Coronary artery (tissue), 2 donors: Measurements from ENCODE around the gene NRCAM.

Source experiments
- DNase-seq: peaks from one replicate; pipeline ENCODE4 v3.0.0-alpha.2; 2017; ENCODE audit warnings: low spot score
- H3K27ac ChIP-seq, 2 donors: fragments of 200-600 bp; sonication (generic); one replicate each; pipeline ENCODE4 v1.5.1; 2016 to 2019
- H3K4me3 ChIP-seq: fragments of 200-600 bp; sonication (generic); 2 replicates; pipeline ENCODE4 v1.5.1; 2016; ENCODE audit warnings: mild to moderate bottlenecking, moderate library complexity
- CTCF ChIP-seq: fragments of 200-600 bp; sonication (generic); IDR thresholded peaks from one replicate; pipeline ENCODE4 v1.5.1; 2019; ENCODE audit warnings: antibody characterized with exemption

Gene NRCAM

DNA sequence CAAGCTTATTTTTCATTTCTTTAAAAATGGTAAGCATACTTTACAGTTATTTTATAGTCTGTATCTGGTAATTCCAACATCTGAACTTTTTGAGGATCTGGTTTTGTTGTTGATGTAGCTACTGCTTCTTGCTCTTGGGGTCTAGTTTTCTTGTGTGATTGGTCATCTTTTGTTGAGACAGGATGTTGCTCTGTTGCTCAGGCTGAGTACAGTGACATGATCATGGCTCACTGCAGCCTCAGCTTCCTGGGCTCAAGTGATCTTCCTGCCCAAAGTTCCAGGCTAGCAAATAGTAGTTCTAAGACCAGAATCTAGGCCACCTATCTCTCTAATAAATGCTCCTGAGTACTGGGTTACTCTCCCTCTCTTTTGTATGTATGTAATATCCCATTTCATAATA is 75.7 kb downstream of the NRCAM start:
- Histone ChIP-seq H3K4me3 (no peak overlapping the region), H3K27ac (no peak overlapping the region)
- no peak for TF ChIP-seq CTCF
- DNase-seq = no peak

- TF ChIP-seq CTCF = no peak
- Histone ChIP-seq H3K27ac (no peak overlapping the region), H3K4me3 (no peak overlapping the region)
- DNase-seq = no peak
These were observed 80.0 kb downstream of the NRCAM start for GRCh38 chr7:108376206-108376605.

DNA sequence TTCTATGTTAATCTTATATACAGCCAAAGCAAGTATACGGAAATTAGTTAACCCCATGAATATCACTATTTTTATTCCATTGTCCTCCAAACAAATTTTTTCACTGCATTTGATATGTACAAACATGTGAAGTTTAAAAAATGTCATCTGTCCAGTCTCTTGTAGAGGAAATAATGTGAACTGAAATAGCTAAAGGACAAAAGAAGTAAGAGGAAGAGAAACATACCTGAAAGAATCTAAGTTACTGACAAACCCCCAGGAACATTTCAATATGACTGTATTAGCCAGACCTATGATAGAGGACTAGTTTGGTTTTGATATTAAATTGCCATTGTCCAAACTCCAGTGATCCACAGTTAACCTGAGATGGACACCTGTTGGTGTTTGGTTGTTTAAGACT is 80.6 kb downstream of the NRCAM start:
- no peak for DNase-seq
- Histone ChIP-seq H3K27ac (no peak overlapping the region), H3K4me3 (no peak overlapping the region)
- no peak for TF ChIP-seq CTCF

- H3K27ac ChIP-seq = no peak overlapping the region
- TF ChIP-seq CTCF = no peak
- H3K4me3 ChIP-seq = no peak overlapping the region
- no peak for DNase-seq
These were observed 81.3 kb downstream of the NRCAM start for GRCh38 chr7:108374899-108375298.

- DNase-seq = no peak
- no peak for TF ChIP-seq CTCF
- no peak overlapping the region for H3K4me3 ChIP-seq
- no peak overlapping the region for H3K27ac ChIP-seq
These were observed 83.6 kb downstream of the NRCAM start for GRCh38 chr7:108372618-108373017.

GRCh38 chr7:108370616-108371015 is 85.6 kb downstream of the NRCAM start:
- Histone ChIP-seq H3K4me3 (no peak overlapping the region), H3K27ac (no peak overlapping the region)
- no peak for TF ChIP-seq CTCF
- DNase-seq = no peak

- no peak for TF ChIP-seq CTCF
- Histone ChIP-seq H3K4me3 (no peak overlapping the region), H3K27ac (no peak overlapping the region)
- DNase-seq = no peak
These were observed 87.8 kb downstream of the NRCAM start for GRCh38 chr7:108368466-108368865.
